HL-60 (cell line): ENCODE results near the gene C10orf143.

ENCODE experiments used
- POLR2AphosphoS5 ChIP-seq: IDR thresholded peaks from 2 replicates; pipeline ENCODE4 v1.6.1; 2012; ENCODE audit warnings: low read depth
- TF ChIP-seq, protein P1 (sequence below): IDR thresholded peaks from one replicate; pipeline ENCODE4 v1.5.1; 2011; ENCODE audit warnings: low read length, control low read depth, inconsistent platforms; ENCODE audit not compliant: insufficient read depth

DNA sequence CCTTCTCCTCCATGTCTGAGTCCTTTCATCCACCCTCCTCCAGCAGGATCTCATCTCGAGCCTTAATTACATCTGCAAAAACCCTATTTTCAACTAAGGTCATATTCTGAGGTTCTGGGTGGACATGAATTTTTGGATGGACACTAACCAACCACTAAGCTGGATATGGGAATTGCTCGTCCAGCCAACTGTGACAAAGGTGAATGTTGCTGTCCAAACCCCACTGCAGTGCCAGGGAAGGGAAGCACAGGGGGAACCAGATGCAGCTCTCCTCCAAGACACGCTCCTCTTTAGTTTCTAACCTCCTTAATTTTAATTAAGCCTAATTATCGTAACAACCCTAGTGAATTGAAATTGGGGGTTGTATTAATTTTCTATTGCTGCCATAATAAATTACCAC, 81.4 kb downstream of the C10orf143 start:
- TF ChIP-seq, protein P1, sequence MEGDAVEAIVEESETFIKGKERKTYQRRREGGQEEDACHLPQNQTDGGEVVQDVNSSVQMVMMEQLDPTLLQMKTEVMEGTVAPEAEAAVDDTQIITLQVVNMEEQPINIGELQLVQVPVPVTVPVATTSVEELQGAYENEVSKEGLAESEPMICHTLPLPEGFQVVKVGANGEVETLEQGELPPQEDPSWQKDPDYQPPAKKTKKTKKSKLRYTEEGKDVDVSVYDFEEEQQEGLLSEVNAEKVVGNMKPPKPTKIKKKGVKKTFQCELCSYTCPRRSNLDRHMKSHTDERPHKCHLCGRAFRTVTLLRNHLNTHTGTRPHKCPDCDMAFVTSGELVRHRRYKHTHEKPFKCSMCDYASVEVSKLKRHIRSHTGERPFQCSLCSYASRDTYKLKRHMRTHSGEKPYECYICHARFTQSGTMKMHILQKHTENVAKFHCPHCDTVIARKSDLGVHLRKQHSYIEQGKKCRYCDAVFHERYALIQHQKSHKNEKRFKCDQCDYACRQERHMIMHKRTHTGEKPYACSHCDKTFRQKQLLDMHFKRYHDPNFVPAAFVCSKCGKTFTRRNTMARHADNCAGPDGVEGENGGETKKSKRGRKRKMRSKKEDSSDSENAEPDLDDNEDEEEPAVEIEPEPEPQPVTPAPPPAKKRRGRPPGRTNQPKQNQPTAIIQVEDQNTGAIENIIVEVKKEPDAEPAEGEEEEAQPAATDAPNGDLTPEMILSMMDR, result no peak
- TF ChIP-seq POLR2AphosphoS5, result no peak
